HepG2 (cell line): ENCODE results near the gene PLAGL2. TPM values are rescaled to one million over a fixed set of nuclear protein-coding genes. Genes with fewer than 3 reads are reported as not detected.
A peak's percentile ranks its signal among the peaks of the same experiment; 100 is the strongest.

Source experiments
- ELF3 ChIP-seq: IDR thresholded peaks from 2 replicates; pipeline ENCODE4 v1.6.1; 2016; ENCODE audit warnings: missing genetic modification reagents, missing compliant biosample characterization
- EP300 ChIP-seq, 3 experiments: sonication (generic) in 1 of 3; formaldehyde crosslinking in 1 of 3; IDR thresholded peaks; 2 replicates each; pipeline versions ENCODE4 v1.5.1 to v1.6.1; 2011 to 2020; ENCODE audit warnings: low read depth in 2 of 3, low read length in 2 of 3, borderline replicate concordance in 1 of 3, improper control_type of control experiment in 1 of 3, mild to moderate bottlenecking in 1 of 3, missing genetic modification reagents in 1 of 3, moderate library complexity in 1 of 3
- FOXP1 ChIP-seq, 2 experiments: fragments of 450-650 bp in 1 of 2; IDR thresholded peaks; 2 replicates each; pipeline ENCODE4 v1.6.1; 2017 to 2018; ENCODE audit warnings: antibody characterized with exemption in 1 of 2
- GABPA ChIP-seq, 2 experiments: IDR thresholded peaks; 2 replicates each; pipeline ENCODE4 v1.6.1; 2011 to 2016; ENCODE audit warnings: low read depth in 2 of 2, low read length in 1 of 2, missing biosample characterization in 1 of 2, missing genetic modification characterization in 1 of 2
- HOXA9 ChIP-seq: sonication (generic); formaldehyde crosslinking; IDR thresholded peaks from 2 replicates; pipeline ENCODE4 v1.8.1; 2022; ENCODE audit warnings: missing genetic modification reagents, mild to moderate bottlenecking, moderate library complexity, borderline replicate concordance
- MATR3 ChIP-seq: sonication (generic); formaldehyde crosslinking; IDR thresholded peaks from 2 replicates; pipeline ENCODE4 v1.4.0; 2020; ENCODE audit warnings: missing genetic modification reagents
- NCOA2 ChIP-seq: sonication (generic); formaldehyde crosslinking; IDR thresholded peaks from 2 replicates; pipeline ENCODE4 v1.8.0; 2022; ENCODE audit warnings: inconsistent platforms
- THAP11 ChIP-seq: IDR thresholded peaks from 2 replicates; pipeline ENCODE4 v1.6.1; 2016; ENCODE audit warnings: missing biosample characterization, missing genetic modification reagents
- TOPORS ChIP-seq: sonication (generic); formaldehyde crosslinking; IDR thresholded peaks from 2 replicates; pipeline ENCODE4 v1.8.0; 2023; ENCODE audit warnings: mild to moderate bottlenecking, missing genetic modification reagents
- ZFX ChIP-seq: sonication (generic); formaldehyde crosslinking; IDR thresholded peaks from 2 replicates; pipeline ENCODE4 v1.4.0; 2020; ENCODE audit warnings: mild to moderate bottlenecking, low read depth, missing genetic modification reagents, moderate library complexity
- ZMYM4 ChIP-seq: sonication (generic); formaldehyde crosslinking; IDR thresholded peaks from 2 replicates; pipeline ENCODE4 v1.8.1; 2023; ENCODE audit warnings: mild to moderate bottlenecking, missing genetic modification reagents
- ZNF235 ChIP-seq: sonication (generic); formaldehyde crosslinking; IDR thresholded peaks from 2 replicates; pipeline ENCODE4 v1.8.1; 2023; ENCODE audit warnings: mild to moderate bottlenecking, missing genetic modification reagents, borderline replicate concordance
- ZNF331 ChIP-seq: sonication (generic); formaldehyde crosslinking; IDR thresholded peaks from 2 replicates; pipeline ENCODE4 v1.4.0; 2020; ENCODE audit warnings: missing genetic modification reagents
- ZNF441 ChIP-seq: sonication (generic); formaldehyde crosslinking; IDR thresholded peaks from 2 replicates; pipeline ENCODE4 v1.7.0; 2021; ENCODE audit warnings: missing genetic modification reagents, borderline replicate concordance
- ZNF614 ChIP-seq: IDR thresholded peaks from 2 replicates; pipeline ENCODE4 v1.6.1; 2018; ENCODE audit warnings: missing biosample characterization, missing genetic modification reagents, inconsistent platforms, borderline replicate concordance
- ZNF644 ChIP-seq: IDR thresholded peaks from 2 replicates; pipeline ENCODE4 v1.6.1; 2016; ENCODE audit warnings: low read depth
- polyA plus RNA-seq, 8 experiments: library from polyadenylated mRNA; depleted of rRNA in 3 of 8; stranded (reverse) in 7 of 8; unstranded in 1 of 8; fragments of >200 nt; fragmentation: Illumina TruSeq in 4 of 8; extraction: Trizol in 4 of 8; gene quantifications; 2 replicates each; pipeline versions ENCODE4 v1.2.1 to v1.2.3, GENCODE V29; 2011 to 2016; ENCODE audit warnings: low read depth in 4 of 8, missing spikeins in 1 of 8, mixed read lengths in 1 of 8; ENCODE audit not compliant: insufficient read depth in 1 of 8
- total RNA-seq, 5 experiments: library from RNA; depleted of rRNA; stranded (reverse); fragments of >200 nt; fragmentation: Illumina TruSeq; extraction: Trizol; gene quantifications; 2 replicates each; pipeline ENCODE4 v1.2.3, GENCODE V29; 2016; ENCODE audit warnings: low read depth in 1 of 5
- TF ChIP-seq, protein P1 (sequence below): sonication (generic); formaldehyde crosslinking; conservative IDR thresholded peaks from 2 replicates; pipeline ENCODE4 v1.4.0; 2020; ENCODE audit warnings: mild to moderate bottlenecking, missing genetic modification reagents, moderate library complexity
- TF ChIP-seq, protein P2 (sequence below): sonication (generic); formaldehyde crosslinking; IDR thresholded peaks from 2 replicates; pipeline ENCODE4 v1.4.0; 2020; ENCODE audit warnings: mild to moderate bottlenecking, missing genetic modification reagents
- TF ChIP-seq, protein P3 (sequence below): sonication (generic); formaldehyde crosslinking; IDR thresholded peaks from 2 replicates; pipeline ENCODE4 v1.4.0; 2020; ENCODE audit warnings: low read depth, missing genetic modification reagents

PLAGL2 gene
- total and polyA plus RNA-seq, 2 of the 13 experiments (the other 11 are each of a cell fraction or from before 2014, with no cell fraction given): 15.2 to 15.3 TPM

DNA sequence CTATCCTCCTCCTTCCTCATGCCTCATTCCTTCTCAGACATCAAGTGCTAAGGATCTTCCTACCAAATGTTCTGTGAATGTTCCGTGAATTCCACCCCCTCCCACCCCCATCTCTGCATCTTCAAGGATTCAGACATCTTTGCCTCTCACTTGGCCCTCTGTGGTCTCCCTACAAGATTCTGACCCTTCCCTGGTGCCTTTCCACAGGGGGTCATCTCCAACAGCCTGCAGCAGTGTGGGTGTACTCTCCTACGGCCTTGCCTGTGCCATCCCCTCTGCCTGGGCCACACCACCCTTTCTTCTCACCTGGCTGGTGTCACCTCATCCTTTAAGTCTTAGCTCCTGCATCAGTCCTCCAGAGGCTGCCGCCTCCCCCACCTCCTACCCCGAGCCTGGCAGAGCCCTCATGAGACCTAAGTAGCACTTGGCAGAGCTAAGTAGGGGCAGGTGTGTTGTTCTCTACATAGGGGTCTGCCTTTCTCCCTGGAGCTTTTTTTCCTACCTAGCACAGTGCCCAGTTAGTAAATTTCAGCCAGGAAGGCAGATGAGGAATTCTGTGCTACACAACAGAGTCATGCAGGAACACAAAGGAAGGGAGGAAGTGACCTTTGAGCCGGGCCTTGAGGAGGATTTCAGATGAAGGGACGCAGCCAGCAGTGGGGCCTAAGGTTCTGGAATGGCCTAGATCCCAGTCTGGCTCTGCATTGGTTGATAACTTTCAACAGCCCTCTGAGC is 55.0 kb downstream of the PLAGL2 start (continued):
- no peak for TF ChIP-seq GABPA (IDR thresholded peaks at IDR 0.05; ENCODE audit: low read depth, low read length)
- peak; percentile 78 for TF ChIP-seq GABPA (CRISPR knock-in tag; IDR thresholded peaks at IDR 0.05; ENCODE audit: low read depth)
- TF ChIP-seq THAP11 (CRISPR knock-in tag): peak; percentile 59
- 0 out of 2 replicates have a peak, but pooled peaks have one; percentile 63 for TF ChIP-seq ZNF235 (CRISPR knock-in tag)
- TF ChIP-seq ZNF331 (CRISPR knock-in tag): peak; percentile 36; the same call in 1 of the 2 replicates
- TF ChIP-seq MATR3 (CRISPR knock-in tag): no peak
- no peak for TF ChIP-seq HOXA9 (CRISPR knock-in tag)
- TF ChIP-seq ELF3 (CRISPR knock-in tag): peak; percentile 66; the same call in 1 of the 2 replicates
- TF ChIP-seq ZNF614 (CRISPR knock-in tag): 0 out of 2 replicates have a peak, but pooled peaks have one; percentile 39
- TF ChIP-seq, protein P1, sequence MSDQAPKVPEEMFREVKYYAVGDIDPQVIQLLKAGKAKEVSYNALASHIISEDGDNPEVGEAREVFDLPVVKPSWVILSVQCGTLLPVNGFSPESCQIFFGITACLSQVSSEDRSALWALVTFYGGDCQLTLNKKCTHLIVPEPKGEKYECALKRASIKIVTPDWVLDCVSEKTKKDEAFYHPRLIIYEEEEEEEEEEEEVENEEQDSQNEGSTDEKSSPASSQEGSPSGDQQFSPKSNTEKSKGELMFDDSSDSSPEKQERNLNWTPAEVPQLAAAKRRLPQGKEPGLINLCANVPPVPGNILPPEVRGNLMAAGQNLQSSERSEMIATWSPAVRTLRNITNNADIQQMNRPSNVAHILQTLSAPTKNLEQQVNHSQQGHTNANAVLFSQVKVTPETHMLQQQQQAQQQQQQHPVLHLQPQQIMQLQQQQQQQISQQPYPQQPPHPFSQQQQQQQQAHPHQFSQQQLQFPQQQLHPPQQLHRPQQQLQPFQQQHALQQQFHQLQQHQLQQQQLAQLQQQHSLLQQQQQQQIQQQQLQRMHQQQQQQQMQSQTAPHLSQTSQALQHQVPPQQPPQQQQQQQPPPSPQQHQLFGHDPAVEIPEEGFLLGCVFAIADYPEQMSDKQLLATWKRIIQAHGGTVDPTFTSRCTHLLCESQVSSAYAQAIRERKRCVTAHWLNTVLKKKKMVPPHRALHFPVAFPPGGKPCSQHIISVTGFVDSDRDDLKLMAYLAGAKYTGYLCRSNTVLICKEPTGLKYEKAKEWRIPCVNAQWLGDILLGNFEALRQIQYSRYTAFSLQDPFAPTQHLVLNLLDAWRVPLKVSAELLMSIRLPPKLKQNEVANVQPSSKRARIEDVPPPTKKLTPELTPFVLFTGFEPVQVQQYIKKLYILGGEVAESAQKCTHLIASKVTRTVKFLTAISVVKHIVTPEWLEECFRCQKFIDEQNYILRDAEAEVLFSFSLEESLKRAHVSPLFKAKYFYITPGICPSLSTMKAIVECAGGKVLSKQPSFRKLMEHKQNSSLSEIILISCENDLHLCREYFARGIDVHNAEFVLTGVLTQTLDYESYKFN (CRISPR knock-in tag): peak; percentile 77
- TF ChIP-seq ZNF644 (CRISPR knock-in tag): peak; percentile 66; the same call in 1 of the 2 replicates
- TF ChIP-seq NCOA2 (CRISPR knock-in tag): 0 out of 2 replicates have a peak, but pooled peaks have one; percentile 9
- TF ChIP-seq, protein P2, sequence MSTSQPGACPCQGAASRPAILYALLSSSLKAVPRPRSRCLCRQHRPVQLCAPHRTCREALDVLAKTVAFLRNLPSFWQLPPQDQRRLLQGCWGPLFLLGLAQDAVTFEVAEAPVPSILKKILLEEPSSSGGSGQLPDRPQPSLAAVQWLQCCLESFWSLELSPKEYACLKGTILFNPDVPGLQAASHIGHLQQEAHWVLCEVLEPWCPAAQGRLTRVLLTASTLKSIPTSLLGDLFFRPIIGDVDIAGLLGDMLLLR: 0 out of 2 replicates have a peak, but pooled peaks have one; percentile 17
- no peak for TF ChIP-seq FOXP1 (IDR thresholded peaks at IDR 0.05)
- no peak for TF ChIP-seq FOXP1 (CRISPR knock-in tag; IDR thresholded peaks at IDR 0.05)
- TF ChIP-seq, protein P3, sequence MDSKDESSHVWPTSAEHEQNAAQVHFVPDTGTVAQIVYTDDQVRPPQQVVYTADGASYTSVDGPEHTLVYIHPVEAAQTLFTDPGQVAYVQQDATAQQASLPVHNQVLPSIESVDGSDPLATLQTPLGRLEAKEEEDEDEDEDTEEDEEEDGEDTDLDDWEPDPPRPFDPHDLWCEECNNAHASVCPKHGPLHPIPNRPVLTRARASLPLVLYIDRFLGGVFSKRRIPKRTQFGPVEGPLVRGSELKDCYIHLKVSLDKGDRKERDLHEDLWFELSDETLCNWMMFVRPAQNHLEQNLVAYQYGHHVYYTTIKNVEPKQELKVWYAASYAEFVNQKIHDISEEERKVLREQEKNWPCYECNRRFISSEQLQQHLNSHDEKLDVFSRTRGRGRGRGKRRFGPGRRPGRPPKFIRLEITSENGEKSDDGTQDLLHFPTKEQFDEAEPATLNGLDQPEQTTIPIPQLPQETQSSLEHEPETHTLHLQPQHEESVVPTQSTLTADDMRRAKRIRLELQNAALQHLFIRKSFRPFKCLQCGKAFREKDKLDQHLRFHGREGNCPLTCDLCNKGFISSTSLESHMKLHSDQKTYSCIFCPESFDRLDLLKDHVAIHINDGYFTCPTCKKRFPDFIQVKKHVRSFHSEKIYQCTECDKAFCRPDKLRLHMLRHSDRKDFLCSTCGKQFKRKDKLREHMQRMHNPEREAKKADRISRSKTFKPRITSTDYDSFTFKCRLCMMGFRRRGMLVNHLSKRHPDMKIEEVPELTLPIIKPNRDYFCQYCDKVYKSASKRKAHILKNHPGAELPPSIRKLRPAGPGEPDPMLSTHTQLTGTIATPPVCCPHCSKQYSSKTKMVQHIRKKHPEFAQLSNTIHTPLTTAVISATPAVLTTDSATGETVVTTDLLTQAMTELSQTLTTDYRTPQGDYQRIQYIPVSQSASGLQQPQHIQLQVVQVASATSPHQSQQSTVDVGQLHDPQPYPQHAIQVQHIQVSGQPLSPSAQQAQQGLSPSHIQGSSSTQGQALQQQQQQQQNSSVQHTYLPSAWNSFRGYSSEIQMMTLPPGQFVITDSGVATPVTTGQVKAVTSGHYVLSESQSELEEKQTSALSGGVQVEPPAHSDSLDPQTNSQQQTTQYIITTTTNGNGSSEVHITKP (CRISPR knock-in tag): 0 out of 2 replicates have a peak, but pooled peaks have one; percentile 10
- peak; percentile 55; the same call in 1 of the 2 replicates for TF ChIP-seq ZMYM4 (CRISPR knock-in tag)
- no peak for TF ChIP-seq TOPORS
- peak; percentile 84 for TF ChIP-seq ZFX (CRISPR knock-in tag)
- TF ChIP-seq ZNF441 (CRISPR knock-in tag): 0 out of 2 replicates have a peak, but pooled peaks have one; percentile 26
- TF ChIP-seq EP300 (IDR thresholded peaks at IDR 0.05; ENCODE audit: low read depth in 2 of 2, low read length in 2 of 2): peak in 1 of 2 experiments; percentile 45; a peak in 2 of 4 replicates
- TF ChIP-seq EP300 (CRISPR knock-in tag; IDR thresholded peaks at IDR 0.05; ENCODE audit: borderline replicate concordance): no peak
